HepG2 (cell line): ENCODE data around the gene LYG2. TPM values are rescaled to one million over a fixed set of nuclear protein-coding genes. Genes with fewer than 3 reads are reported as not detected.

Experiments used
- ARNTL ChIP-seq: sonication (generic); formaldehyde crosslinking; IDR thresholded peaks from 2 replicates; pipeline ENCODE4 v1.4.0; 2020; ENCODE audit warnings: mild to moderate bottlenecking, missing genetic modification reagents
- CBX2 ChIP-seq, 2 experiments: fragments of 200-600 bp in 1 of 2; sonication (generic); formaldehyde crosslinking in 1 of 2; IDR thresholded peaks; 2 replicates each; pipeline versions ENCODE4 v1.7.0 to v1.8.1; 2018 to 2022; ENCODE audit warnings: low read depth in 2 of 2, low read length in 1 of 2, mild to moderate bottlenecking in 1 of 2, missing genetic modification reagents in 1 of 2
- CEBPB ChIP-seq: IDR thresholded peaks from 2 replicates; pipeline ENCODE4 v1.6.1; 2011; ENCODE audit warnings: low read depth, low read length, improper control_type of control experiment, borderline replicate concordance
- CEBPG ChIP-seq: IDR thresholded peaks from 2 replicates; pipeline ENCODE4 v1.6.1; 2016
- CENPX ChIP-seq: sonication (generic); formaldehyde crosslinking; IDR thresholded peaks from 2 replicates; pipeline ENCODE4 v1.9.0; 2021; ENCODE audit warnings: mild to moderate bottlenecking, missing genetic modification reagents, moderate library complexity
- CREB1 ChIP-seq, 2 experiments: fragments of 450-650 bp in 1 of 2; IDR thresholded peaks; 2 replicates each; pipeline ENCODE4 v1.6.1; 2016 to 2017; ENCODE audit warnings: control low read depth in 1 of 2, mild to moderate bottlenecking in 1 of 2, missing compliant biosample characterization in 1 of 2, missing genetic modification characterization in 1 of 2
- DNMT3B ChIP-seq: conservative IDR thresholded peaks from 2 replicates; pipeline ENCODE4 v1.6.1; 2016; ENCODE audit warnings: missing biosample characterization, control low read depth
- FOSL2 ChIP-seq: sonication (generic); formaldehyde crosslinking; IDR thresholded peaks from 2 replicates; pipeline ENCODE4 v1.4.0; 2020; ENCODE audit warnings: missing genetic modification reagents
- FOXK1 ChIP-seq: sonication (generic); formaldehyde crosslinking; IDR thresholded peaks from 2 replicates; pipeline ENCODE4 v1.4.0; 2020; ENCODE audit warnings: low read depth, missing genetic modification reagents, borderline replicate concordance
- KDM2A ChIP-seq: sonication (generic); formaldehyde crosslinking; IDR thresholded peaks from 2 replicates; pipeline ENCODE4 v1.4.0; 2020; ENCODE audit warnings: low read depth, missing genetic modification reagents, borderline replicate concordance
- SCMH1 ChIP-seq: sonication (generic); formaldehyde crosslinking; IDR thresholded peaks from 2 replicates; pipeline ENCODE4 v1.9.0; 2021; ENCODE audit warnings: missing genetic modification reagents, mild to moderate bottlenecking, borderline replicate concordance
- SMAD3 ChIP-seq: sonication (generic); formaldehyde crosslinking; IDR thresholded peaks from 2 replicates; pipeline ENCODE4 v1.4.0; 2020; ENCODE audit warnings: missing genetic modification reagents
- ZNF441 ChIP-seq: sonication (generic); formaldehyde crosslinking; IDR thresholded peaks from 2 replicates; pipeline ENCODE4 v1.7.0; 2021; ENCODE audit warnings: missing genetic modification reagents, borderline replicate concordance
- ZNF556 ChIP-seq: sonication (generic); formaldehyde crosslinking; IDR thresholded peaks from 2 replicates; pipeline ENCODE4 v1.4.0; 2020; ENCODE audit warnings: mild to moderate bottlenecking, missing genetic modification reagents, borderline replicate concordance
- ZNF614 ChIP-seq: IDR thresholded peaks from 2 replicates; pipeline ENCODE4 v1.6.1; 2018; ENCODE audit warnings: missing biosample characterization, missing genetic modification reagents, inconsistent platforms, borderline replicate concordance
- ZNF777 ChIP-seq: sonication (generic); formaldehyde crosslinking; IDR thresholded peaks from 2 replicates; pipeline ENCODE4 v1.4.0; 2020; ENCODE audit warnings: missing genetic modification reagents
- ZNF792 ChIP-seq: IDR thresholded peaks from 2 replicates; pipeline ENCODE4 v1.6.1; 2016
- polyA plus RNA-seq, 8 experiments: library from polyadenylated mRNA; depleted of rRNA in 3 of 8; stranded (reverse) in 7 of 8; unstranded in 1 of 8; fragments of >200 nt; fragmentation: Illumina TruSeq in 4 of 8; extraction: Trizol in 4 of 8; gene quantifications; 2 replicates each; pipeline versions ENCODE4 v1.2.1 to v1.2.3, GENCODE V29; 2011 to 2016; ENCODE audit warnings: low read depth in 4 of 8, missing spikeins in 1 of 8, mixed read lengths in 1 of 8; ENCODE audit not compliant: insufficient read depth in 1 of 8
- total RNA-seq, 5 experiments: library from RNA; depleted of rRNA; stranded (reverse); fragments of >200 nt; fragmentation: Illumina TruSeq; extraction: Trizol; gene quantifications; 2 replicates each; pipeline ENCODE4 v1.2.3, GENCODE V29; 2016; ENCODE audit warnings: low read depth in 1 of 5
- TF ChIP-seq, protein P1 (sequence below): sonication (generic); formaldehyde crosslinking; IDR thresholded peaks from 2 replicates; pipeline ENCODE4 v1.4.0; 2020; ENCODE audit warnings: low read depth, mild to moderate bottlenecking, missing genetic modification reagents
- TF ChIP-seq, protein P2 (sequence below): IDR thresholded peaks from 2 replicates; pipeline ENCODE4 v1.6.1; 2016; ENCODE audit warnings: low read depth, borderline replicate concordance
- TF ChIP-seq, protein P3 (sequence below): sonication (generic); formaldehyde crosslinking; IDR thresholded peaks from 2 replicates; pipeline ENCODE4 v1.4.0; 2020; ENCODE audit warnings: mild to moderate bottlenecking, low read depth, missing genetic modification reagents
- TF ChIP-seq, protein P4 (sequence below): sonication (generic); formaldehyde crosslinking; IDR thresholded peaks from 2 replicates; pipeline ENCODE4 v1.5.1; 2020; ENCODE audit warnings: missing genetic modification reagents, mild to moderate bottlenecking, borderline replicate concordance
- TF ChIP-seq, protein P5 (sequence below): IDR thresholded peaks from 2 replicates; pipeline ENCODE4 v1.6.1; 2016; ENCODE audit warnings: missing genetic modification reagents, missing compliant biosample characterization
- TF ChIP-seq, protein P6 (sequence below): sonication (generic); formaldehyde crosslinking; IDR thresholded peaks from 2 replicates; pipeline ENCODE4 v1.4.0; 2020; ENCODE audit warnings: missing genetic modification reagents

The LYG2 gene
- total and polyA plus RNA-seq, 2 of the 13 experiments (the other 11 are each of a cell fraction or from before 2014, with no cell fraction given) = 0.15 to 0.18 TPM

DNA sequence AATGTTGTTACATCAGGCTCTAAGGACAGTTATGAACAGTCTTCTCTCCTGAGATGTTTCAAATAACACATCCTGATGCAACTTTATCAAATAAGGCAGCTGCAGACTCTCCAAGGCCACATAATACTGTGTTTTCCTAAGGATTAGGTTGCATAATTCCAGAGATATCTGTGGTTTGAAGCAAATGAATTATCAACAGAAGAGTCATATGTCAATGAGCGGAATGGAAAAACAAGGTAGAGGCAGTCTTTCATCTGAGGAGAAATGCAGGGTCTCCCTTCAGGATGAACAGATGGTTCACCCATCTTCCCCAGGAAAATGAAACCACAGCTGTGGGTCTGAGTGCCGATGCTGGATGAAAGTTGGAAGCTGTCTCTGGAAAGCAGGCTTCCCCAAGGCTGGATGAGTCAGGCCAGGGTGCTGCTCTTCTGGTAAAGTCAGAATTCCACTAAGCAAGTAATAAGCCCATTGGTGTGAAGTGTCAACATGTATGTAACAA lies 23.4 kb upstream of the LYG2 start (continued):
- TF ChIP-seq ZNF441 (CRISPR knock-in tag) (peak; percentile 70; the same call in 1 of the 2 replicates), CBX2 (IDR thresholded peaks at IDR 0.05; ENCODE audit: low read depth, low read length) (no peak), CBX2 (CRISPR knock-in tag; IDR thresholded peaks at IDR 0.05; ENCODE audit: low read depth) (no peak), SCMH1 (CRISPR knock-in tag) (no peak), FOXK1 (peak; percentile 98), DNMT3B (peak; percentile 88; the same call in 1 of the 2 replicates), ZNF777 (CRISPR knock-in tag) (0 out of 2 replicates have a peak, but pooled peaks have one; percentile 34), CEBPG (CRISPR knock-in tag) (peak; percentile 98), ZNF614 (peak; percentile 97), SMAD3 (CRISPR knock-in tag) (peak; percentile 95; the same call in 1 of the 2 replicates), ZNF792 (CRISPR knock-in tag) (peak; percentile 97), KDM2A (CRISPR knock-in tag) (0 out of 2 replicates have a peak, but pooled peaks have one; percentile 10), ARNTL (peak; percentile 66), CEBPB (peak; percentile 93), ZNF556 (CRISPR knock-in tag) (0 out of 2 replicates have a peak, but pooled peaks have one; percentile 74), CREB1 (IDR thresholded peaks at IDR 0.05) (no peak), CREB1 (CRISPR knock-in tag; IDR thresholded peaks at IDR 0.05) (peak; percentile 79), CENPX (no peak), FOSL2 (peak; percentile 94)
- TF ChIP-seq, protein P1, sequence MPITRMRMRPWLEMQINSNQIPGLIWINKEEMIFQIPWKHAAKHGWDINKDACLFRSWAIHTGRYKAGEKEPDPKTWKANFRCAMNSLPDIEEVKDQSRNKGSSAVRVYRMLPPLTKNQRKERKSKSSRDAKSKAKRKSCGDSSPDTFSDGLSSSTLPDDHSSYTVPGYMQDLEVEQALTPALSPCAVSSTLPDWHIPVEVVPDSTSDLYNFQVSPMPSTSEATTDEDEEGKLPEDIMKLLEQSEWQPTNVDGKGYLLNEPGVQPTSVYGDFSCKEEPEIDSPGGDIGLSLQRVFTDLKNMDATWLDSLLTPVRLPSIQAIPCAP (CRISPR knock-in tag) = 0 out of 2 replicates have a peak, but pooled peaks have one; percentile 53
- TF ChIP-seq, protein P2, sequence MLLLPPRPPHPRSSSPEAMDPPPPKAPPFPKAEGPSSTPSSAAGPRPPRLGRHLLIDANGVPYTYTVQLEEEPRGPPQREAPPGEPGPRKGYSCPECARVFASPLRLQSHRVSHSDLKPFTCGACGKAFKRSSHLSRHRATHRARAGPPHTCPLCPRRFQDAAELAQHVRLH (CRISPR knock-in tag) = peak; percentile 20; the same call in 1 of the 2 replicates
- TF ChIP-seq, protein P3, sequence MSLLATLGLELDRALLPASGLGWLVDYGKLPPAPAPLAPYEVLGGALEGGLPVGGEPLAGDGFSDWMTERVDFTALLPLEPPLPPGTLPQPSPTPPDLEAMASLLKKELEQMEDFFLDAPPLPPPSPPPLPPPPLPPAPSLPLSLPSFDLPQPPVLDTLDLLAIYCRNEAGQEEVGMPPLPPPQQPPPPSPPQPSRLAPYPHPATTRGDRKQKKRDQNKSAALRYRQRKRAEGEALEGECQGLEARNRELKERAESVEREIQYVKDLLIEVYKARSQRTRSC (CRISPR knock-in tag) = no peak
- TF ChIP-seq, protein P4, sequence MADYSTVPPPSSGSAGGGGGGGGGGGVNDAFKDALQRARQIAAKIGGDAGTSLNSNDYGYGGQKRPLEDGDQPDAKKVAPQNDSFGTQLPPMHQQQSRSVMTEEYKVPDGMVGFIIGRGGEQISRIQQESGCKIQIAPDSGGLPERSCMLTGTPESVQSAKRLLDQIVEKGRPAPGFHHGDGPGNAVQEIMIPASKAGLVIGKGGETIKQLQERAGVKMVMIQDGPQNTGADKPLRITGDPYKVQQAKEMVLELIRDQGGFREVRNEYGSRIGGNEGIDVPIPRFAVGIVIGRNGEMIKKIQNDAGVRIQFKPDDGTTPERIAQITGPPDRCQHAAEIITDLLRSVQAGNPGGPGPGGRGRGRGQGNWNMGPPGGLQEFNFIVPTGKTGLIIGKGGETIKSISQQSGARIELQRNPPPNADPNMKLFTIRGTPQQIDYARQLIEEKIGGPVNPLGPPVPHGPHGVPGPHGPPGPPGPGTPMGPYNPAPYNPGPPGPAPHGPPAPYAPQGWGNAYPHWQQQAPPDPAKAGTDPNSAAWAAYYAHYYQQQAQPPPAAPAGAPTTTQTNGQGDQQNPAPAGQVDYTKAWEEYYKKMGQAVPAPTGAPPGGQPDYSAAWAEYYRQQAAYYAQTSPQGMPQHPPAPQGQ (CRISPR knock-in tag) = no peak
- TF ChIP-seq, protein P5, sequence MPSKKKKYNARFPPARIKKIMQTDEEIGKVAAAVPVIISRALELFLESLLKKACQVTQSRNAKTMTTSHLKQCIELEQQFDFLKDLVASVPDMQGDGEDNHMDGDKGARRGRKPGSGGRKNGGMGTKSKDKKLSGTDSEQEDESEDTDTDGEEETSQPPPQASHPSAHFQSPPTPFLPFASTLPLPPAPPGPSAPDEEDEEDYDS (CRISPR knock-in tag) = no peak; the same call in 1 of the 2 replicates
- TF ChIP-seq, protein P6, sequence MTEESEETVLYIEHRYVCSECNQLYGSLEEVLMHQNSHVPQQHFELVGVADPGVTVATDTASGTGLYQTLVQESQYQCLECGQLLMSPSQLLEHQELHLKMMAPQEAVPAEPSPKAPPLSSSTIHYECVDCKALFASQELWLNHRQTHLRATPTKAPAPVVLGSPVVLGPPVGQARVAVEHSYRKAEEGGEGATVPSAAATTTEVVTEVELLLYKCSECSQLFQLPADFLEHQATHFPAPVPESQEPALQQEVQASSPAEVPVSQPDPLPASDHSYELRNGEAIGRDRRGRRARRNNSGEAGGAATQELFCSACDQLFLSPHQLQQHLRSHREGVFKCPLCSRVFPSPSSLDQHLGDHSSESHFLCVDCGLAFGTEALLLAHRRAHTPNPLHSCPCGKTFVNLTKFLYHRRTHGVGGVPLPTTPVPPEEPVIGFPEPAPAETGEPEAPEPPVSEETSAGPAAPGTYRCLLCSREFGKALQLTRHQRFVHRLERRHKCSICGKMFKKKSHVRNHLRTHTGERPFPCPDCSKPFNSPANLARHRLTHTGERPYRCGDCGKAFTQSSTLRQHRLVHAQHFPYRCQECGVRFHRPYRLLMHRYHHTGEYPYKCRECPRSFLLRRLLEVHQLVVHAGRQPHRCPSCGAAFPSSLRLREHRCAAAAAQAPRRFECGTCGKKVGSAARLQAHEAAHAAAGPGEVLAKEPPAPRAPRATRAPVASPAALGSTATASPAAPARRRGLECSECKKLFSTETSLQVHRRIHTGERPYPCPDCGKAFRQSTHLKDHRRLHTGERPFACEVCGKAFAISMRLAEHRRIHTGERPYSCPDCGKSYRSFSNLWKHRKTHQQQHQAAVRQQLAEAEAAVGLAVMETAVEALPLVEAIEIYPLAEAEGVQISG = peak; percentile 67
